NCI-H2196 (cell line): ENCODE results near the gene CEACAM21.

Experiments
- DNase-seq: peaks from one replicate; lab custom pipeline; 2025; ENCODE audit not compliant: unreplicated experiment; lab: John Stamatoyannopoulos, UW

The CEACAM21 gene

GRCh38 chr19:41584260-41584810, 8.4 kb downstream of the CEACAM21 start:
- no peak for DNase-seq

- no peak for DNase-seq
Measured at GRCh38 chr19:41584931-41585330, 9.0 kb downstream of the CEACAM21 start.

GRCh38 chr19:41586064-41586463, 10.1 kb downstream of the CEACAM21 start:
- DNase-seq: no peak

GRCh38 chr19:41587101-41587837, 11.3 kb downstream of the CEACAM21 start:
- no peak for DNase-seq

GRCh38 chr19:41587838-41588210, 11.9 kb downstream of the CEACAM21 start:
- no peak for DNase-seq

- DNase-seq: no peak
Measured at GRCh38 chr19:41588497-41589209, 12.7 kb downstream of the CEACAM21 start.

- DNase-seq: no peak
Measured at GRCh38 chr19:41589371-41589770, 13.4 kb downstream of the CEACAM21 start.

GRCh38 chr19:41590936-41591335, 15.0 kb downstream of the CEACAM21 start:
- no peak for DNase-seq

- DNase-seq: no peak
Measured at GRCh38 chr19:41591951-41592562, 16.1 kb downstream of the CEACAM21 start.

- peak; percentile 82 for DNase-seq
Measured at GRCh38 chr19:41595258-41595889, 19.4 kb downstream of the CEACAM21 start.

GRCh38 chr19:41595890-41596280, 19.9 kb downstream of the CEACAM21 start:
- DNase-seq: no peak

GRCh38 chr19:41597600-41598041, 21.7 kb downstream of the CEACAM21 start:
- peak; percentile 71 for DNase-seq

- DNase-seq: no peak
Measured at GRCh38 chr19:41599175-41599966, 23.4 kb downstream of the CEACAM21 start.

- no peak for DNase-seq
Measured at GRCh38 chr19:41601771-41602170, 25.8 kb downstream of the CEACAM21 start.

GRCh38 chr19:41604831-41605230, 28.9 kb downstream of the CEACAM21 start:
- no peak for DNase-seq

GRCh38 chr19:41606215-41606837, 30.4 kb downstream of the CEACAM21 start:
- DNase-seq: no peak

GRCh38 chr19:41607668-41608067, 31.7 kb downstream of the CEACAM21 start:
- no peak for DNase-seq

GRCh38 chr19:41610789-41611188, 34.8 kb downstream of the CEACAM21 start:
- no peak for DNase-seq

- no peak for DNase-seq
Measured at GRCh38 chr19:41612483-41612882, 36.5 kb downstream of the CEACAM21 start.

GRCh38 chr19:41615207-41615606, 39.2 kb downstream of the CEACAM21 start:
- DNase-seq: no peak
